AG10803 (cell line): ENCODE measurements around the gene CD200R1L.
A peak's percentile ranks its signal among the peaks of the same experiment; 100 is the strongest.

ENCODE experiments used
- DNase-seq: peaks from one replicate; pipeline ENCODE4 v3.0.0; 2010; ENCODE audit warnings: low read depth
- H3K4me3 ChIP-seq: 2 replicates; pipeline ENCODE4 v1.5.1; 2011; ENCODE audit warnings: mild to moderate bottlenecking, low read length, control low read depth
- CTCF ChIP-seq: conservative IDR thresholded peaks from 2 replicates; pipeline ENCODE4 v1.5.1; 2011; ENCODE audit warnings: mild to moderate bottlenecking, low read length, control low read depth, inconsistent platforms

Gene CD200R1L

DNA sequence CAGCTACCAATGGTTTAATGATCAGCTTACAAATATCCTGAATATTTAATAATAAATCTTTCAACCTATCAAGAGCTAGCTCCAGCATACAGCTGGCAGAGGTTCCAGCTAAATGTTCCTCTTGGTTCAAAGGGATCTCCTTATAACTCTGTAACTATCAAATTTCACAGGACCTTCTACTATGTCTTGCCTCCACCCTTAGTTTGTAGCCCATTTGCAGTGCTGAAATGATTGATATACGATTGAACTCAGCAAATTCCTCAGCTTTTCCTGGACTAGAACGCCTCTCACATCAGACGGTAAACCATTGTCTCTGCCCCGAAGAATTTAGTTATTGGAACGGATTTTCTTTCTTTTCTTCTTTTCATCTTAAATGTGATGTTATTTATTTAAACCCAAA lies 41.5 kb downstream of the CD200R1L start:
- no peak overlapping the region for H3K4me3 ChIP-seq
- DNase-seq = no peak
- TF ChIP-seq CTCF = no peak

- no peak for DNase-seq
- TF ChIP-seq CTCF = no peak
- no peak overlapping the region for H3K4me3 ChIP-seq
These were observed 42.6 kb downstream of the CD200R1L start for GRCh38 chr3:112804021-112804420.

- peak; percentile 52 for DNase-seq
- no peak for TF ChIP-seq CTCF
- no peak overlapping the region for H3K4me3 ChIP-seq
These were observed 43.2 kb downstream of the CD200R1L start for GRCh38 chr3:112803467-112803866.

- DNase-seq = no peak
- TF ChIP-seq CTCF = no peak
- no peak overlapping the region for H3K4me3 ChIP-seq
These were observed 44.3 kb downstream of the CD200R1L start for GRCh38 chr3:112802338-112802737.

DNA sequence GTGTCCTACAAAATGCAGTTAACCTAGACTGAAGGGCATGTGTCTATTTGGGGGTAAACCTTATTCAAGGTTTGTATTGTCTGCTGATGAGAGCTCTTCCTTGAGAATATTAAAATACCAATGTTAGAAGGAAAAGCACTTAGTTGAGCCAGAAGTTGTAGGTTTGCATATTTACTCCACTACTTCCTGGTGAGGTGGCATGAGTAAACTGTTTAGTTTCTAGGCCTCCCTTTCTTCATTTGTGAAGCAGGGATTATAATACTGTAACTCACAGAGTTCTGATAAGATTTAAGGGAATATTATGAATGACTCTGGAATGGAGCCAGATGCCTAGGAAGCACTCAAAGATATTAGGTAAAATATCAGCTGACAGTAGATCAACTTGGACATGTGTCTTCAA lies 46.7 kb downstream of the CD200R1L start:
- TF ChIP-seq CTCF = no peak
- no peak for DNase-seq
- H3K4me3 ChIP-seq = no peak overlapping the region

GRCh38 chr3:112794622-112795172 lies 52.0 kb downstream of the CD200R1L start:
- DNase-seq = no peak
- TF ChIP-seq CTCF = no peak
- no peak overlapping the region for H3K4me3 ChIP-seq

DNA sequence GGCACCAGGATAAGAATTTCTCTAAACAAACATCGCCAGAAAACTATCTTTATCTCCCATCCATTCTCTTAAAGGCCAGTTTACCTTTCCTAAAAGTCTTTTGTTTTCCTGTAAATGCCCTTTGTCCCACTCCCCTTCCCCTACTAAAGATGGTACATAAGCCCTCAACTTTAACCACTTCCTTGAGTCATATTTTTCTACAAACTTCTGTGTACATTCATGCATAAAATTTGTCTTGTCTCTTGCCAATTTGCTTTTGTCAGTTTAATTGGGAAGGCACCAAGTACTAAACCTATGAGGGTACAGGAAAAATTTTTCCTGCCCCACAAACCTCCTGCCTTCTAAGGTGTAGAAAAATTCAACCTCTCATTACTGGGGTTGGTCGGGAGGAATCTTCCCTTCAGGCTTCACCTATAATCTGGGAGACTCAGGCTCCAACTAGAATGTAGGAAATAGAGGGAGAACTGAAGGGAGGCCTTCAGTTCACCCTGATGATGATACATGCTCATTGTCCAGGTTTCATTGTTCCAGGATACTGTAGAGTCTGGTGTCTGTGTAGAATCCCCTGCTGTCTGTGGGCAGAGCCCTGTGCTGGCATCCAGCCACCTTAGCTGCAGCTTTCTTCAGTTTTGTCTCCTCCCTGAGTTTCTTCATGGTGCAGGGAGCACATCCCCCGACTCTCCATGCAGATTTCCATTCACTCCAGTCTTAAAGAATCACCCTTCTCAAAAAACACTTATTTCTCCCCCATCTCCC lies 53.2 kb downstream of the CD200R1L start:
- TF ChIP-seq CTCF = no peak
- H3K4me3 ChIP-seq = no peak overlapping the region
- DNase-seq = no peak
